GM21737 (cell line): ENCODE results near the gene HERC3.

Experiments used
- ATAC-seq: cut with Tn5 transposase; IDR thresholded peaks from one replicate; pipeline ENCODE4 v1.9.1; 2021; ENCODE audit warnings: mild to moderate bottlenecking, moderate library complexity; ENCODE audit not compliant: unreplicated experiment

HERC3 gene

DNA sequence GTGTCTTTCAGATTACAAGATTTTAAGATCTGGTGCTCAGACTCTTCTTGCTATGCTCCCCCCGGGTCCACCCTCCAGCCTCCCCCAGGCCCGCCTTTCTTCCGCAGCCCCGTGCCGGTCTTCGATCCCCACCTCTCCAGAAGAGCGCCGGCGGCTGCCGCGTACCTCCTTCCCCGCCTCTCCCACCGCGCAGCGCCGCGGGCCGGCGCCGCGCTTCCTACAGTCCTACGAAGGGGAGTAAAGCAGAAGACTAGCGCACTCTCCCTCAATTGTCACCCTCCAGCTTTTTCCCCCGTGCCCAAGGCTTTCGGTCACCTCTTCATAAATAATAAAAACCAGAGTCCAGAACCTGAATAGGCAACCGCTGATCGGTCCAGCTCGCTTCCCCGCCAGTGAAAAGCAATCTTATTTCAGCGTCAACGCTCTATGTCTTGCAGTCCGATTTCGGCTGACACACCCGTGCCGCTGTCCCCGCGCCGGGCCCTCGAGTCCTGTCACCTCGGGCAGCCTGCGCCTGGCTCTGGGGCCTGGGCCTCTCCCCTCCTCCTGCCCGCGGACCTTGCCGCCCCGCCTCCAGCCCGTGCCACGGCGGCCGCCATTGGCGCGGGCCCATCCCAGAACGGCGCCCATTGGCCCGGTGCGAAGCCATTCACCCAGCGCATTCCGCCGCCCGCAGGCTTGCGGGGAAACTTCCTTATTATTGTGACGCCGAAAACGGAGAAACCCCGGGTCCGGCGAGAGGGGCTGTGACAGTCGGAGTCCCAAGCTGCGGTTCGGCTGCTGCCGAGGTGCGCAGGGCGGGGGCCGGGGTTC is at the start of gene HERC3:
TSS of gene HERC3 (plus strand) at position 694 of the 813 bp plus-strand sequence. CDS start 13,344 bp downstream, outside the sequence.
- ATAC-seq = peak; percentile 99

DNA sequence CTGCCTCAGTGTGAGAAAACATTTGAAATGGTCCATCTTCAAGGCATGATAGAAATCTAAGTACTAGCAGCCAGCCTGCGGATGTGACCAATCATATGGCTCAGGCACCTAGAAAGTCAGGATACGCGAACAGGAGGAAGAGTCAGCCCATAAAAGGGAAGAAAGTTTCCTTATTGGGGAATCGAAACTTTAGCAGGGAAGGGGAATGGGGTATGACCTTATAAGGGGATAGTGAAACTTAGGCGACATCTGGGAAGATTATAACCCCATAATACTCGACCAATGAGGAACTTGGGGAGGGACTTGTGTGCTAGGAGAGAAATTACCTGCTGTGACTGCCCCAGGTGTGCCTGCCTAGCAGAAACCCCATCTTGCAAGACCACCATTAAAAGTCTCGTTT is 42.5 kb upstream of the HERC3 start:
- no peak for ATAC-seq

DNA sequence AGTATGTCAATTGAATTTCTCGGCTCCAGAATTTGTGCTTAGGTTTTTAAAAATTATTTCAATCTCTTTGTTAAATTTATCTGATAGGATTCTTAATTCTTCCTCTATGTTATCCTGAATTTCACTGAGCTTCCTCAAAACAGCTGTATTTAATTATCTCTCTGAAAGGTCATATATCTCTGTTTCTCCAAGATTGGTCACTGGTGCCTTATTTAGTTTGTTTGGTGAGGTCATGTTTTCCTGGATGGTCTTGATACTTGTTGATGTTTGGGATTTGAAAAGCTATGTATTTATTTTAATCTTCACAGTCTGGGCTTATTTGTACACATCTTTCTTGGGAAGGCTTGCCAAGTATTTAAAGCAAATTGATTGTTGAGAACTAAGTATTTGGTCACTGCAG is 24.7 kb upstream of the HERC3 start:
- no peak for ATAC-seq

DNA sequence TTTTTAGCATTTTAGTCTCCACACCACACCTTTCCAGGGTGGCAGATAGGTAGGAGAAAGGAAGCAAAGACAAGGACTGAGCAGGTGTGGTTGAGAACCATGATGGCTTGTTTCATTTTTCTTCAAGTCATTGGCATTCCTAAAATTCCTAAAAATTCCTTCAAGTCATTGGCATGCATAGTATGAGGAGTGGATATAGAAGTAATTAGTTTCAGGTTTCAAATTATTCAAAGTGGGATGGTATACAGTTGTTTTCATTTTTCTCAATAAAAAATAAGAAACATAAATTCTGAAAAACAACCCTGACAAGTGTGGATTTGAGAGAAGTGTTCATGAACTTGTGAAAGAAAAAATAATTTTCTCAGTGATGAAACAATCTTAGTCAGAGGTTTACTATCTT is 22.3 kb upstream of the HERC3 start:
- no peak for ATAC-seq

DNA sequence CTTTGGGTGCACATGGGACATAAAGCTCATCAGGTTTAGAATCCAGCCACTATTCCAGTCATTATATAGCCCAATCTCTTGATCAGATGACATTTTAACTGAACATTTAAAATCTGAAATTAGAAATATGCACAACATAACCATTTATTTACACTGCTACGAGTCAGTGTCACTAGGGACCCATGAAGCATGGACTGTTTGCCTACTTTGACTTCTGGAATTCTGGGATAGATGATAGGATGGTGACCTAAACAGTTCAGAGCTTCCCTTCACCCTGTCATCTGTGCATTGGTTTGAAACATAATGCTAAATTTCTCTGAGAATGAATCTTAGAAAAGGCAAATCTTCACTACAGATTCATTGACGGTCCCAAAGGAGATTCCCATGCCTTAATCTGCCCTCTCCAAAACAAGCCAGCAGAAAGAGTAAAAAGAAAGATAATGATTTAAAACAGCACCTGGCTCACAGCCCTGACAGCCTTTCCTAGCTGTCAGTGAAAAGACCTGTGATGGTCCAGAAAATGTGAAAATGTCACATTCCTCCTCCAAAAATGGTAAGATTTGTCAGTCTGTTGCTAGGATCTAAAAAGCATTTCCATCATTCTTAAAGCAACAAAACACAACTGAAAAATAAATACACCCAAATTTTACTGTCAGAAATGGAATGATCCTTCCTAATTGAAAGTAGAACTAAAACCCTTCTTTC is 18.9 kb upstream of the HERC3 start:
- ATAC-seq = no peak

DNA sequence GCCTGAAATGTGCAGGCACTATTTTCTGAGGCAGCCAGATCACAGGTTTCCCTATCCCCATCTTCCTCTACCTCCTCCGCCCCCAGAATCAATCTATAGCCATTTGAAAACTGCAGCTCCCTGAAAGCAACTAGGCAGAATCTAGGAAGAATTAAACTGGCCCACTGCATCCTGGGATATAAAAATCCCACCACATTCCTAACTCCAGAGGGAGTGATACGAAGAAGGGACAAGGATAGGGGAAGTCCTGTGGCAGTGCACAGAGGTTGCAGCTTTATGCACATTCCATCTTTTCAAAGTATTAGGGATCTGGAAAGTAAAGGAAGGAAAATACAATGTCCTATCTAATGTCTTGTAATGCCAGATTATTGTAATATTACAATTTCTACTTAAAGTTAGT is 18.3 kb upstream of the HERC3 start:
- no peak for ATAC-seq

DNA sequence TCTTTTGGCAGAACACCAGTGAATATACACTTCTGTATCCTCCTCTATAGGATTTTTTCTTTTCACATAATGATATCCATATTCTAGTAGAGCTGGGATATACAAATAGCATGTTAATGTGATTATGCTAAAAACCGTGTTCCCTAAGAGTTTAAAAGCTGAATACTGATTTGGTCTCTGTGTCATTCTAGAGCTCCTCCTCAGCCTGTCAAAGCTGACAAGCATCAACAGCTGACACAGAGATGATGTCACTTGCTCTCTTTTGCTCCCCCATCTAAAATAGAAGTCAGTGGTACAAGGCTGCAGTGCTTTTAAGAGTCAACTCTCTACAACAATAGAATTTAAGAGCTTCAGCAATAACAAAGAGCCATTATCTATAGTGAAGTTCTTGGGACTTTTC is 17.1 kb upstream of the HERC3 start:
- ATAC-seq = no peak

DNA sequence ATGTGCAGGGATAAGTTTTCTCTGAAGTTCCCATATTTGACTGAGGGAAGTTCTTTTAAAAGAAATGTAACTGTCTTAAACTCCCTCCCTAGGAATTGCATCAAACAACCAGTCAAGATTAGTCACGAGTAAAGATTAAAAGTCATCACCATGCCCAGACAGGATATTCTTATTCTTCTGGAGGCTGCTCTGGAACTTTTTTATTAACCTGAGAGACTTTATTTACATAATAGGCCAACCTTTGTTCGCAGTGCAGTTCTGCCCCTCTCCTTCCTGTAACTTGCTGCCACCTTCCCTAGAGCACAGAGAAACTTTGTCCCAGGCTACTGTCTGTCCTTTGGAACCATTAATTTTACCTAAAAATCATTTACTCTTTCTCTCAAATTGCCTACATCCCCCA is 9.8 kb upstream of the HERC3 start:
- no peak for ATAC-seq

DNA sequence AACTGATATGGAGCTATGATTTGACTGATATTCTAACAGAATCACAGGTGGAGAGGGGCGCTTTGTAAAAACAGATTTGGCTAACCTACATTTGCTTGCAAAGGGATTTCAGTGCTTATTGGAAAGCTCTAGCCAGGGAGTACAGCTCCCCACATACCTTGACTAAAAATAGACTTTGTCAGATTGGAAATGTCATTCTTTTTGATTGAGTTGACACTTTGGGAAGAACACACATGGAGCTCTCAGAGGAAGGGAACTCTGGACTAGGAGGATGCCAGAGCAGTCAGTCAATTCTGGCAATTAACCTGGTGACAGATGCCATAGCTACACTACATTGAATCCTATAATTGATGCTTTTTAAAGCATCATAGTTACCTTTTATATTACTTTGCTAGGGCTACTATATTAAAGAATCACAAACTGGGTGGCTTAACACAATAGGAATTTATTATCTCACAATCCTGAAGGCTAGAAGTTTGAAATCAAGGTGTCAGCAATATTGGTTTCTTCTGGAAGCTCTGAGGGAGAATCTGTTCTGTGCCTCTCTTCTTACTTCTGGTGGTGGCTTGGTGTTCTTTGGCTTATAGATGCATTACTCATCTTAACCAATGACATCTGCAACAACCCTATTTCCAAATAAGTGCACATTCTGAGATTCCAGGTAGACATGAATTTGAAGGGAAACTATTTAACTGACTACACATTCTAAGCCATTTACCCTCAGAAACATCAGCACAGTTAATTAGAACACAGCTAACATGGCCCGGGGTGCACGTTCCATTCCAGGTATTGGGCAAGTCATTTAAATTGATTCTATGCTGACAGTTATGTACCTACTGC is 8.4 kb upstream of the HERC3 start:
- ATAC-seq = no peak

DNA sequence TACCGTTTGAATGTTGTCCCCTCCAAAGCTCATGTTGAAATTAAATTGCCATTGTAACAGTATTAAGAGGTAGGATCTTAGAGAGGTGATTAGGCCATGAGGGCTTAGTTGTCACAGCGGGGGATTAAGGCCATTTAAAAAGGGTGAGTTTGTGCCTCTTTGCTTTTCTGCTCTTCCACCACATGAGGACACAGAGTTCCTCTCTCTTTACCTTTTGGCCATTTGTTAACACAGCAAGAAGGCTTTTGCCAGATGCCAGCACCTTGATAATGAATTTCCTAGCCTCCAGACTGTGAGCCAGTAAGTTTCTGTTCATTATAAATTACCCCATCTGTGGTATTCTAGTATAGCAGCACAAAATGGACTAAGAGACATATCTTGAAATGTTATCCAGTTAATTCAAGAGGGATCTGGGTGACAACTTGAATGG is 7.8 kb upstream of the HERC3 start:
- ATAC-seq = no peak

DNA sequence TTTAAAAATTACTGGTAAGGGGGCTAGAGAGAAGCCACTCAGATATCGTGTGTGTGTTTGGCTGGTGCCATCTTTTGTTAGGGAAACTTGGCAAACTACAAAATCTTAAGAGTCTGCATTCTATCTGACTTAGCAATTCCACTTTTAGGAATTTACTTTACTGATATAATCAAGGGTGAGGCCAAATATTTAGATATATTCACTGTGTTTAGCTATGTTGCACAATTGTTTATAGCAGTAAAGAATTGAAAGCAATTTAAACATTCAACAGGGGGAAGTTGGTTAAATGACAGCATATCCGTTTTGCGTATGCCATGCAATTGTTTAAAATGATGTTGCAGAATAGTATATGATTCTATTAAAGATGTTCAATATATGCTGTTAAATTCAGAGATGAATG is 6.4 kb upstream of the HERC3 start:
- no peak for ATAC-seq

DNA sequence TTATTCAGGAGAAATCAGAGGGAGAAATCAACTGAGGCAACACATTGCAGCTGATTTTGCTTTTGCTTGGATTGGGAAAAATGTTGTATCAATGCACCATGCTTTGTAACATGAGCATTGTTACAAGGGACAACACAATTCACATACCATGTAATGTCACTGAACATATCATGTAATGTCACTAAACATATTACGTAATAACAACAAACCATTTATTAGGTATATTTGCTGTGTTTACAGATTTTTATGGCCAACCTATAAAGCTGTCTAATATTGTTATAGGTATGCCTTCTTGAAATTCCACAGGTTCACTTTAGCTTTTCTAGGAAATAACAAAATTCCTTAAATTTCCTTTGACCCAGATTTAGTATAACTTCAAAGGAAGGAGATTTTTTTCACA is 5.0 kb upstream of the HERC3 start:
- ATAC-seq = no peak

DNA sequence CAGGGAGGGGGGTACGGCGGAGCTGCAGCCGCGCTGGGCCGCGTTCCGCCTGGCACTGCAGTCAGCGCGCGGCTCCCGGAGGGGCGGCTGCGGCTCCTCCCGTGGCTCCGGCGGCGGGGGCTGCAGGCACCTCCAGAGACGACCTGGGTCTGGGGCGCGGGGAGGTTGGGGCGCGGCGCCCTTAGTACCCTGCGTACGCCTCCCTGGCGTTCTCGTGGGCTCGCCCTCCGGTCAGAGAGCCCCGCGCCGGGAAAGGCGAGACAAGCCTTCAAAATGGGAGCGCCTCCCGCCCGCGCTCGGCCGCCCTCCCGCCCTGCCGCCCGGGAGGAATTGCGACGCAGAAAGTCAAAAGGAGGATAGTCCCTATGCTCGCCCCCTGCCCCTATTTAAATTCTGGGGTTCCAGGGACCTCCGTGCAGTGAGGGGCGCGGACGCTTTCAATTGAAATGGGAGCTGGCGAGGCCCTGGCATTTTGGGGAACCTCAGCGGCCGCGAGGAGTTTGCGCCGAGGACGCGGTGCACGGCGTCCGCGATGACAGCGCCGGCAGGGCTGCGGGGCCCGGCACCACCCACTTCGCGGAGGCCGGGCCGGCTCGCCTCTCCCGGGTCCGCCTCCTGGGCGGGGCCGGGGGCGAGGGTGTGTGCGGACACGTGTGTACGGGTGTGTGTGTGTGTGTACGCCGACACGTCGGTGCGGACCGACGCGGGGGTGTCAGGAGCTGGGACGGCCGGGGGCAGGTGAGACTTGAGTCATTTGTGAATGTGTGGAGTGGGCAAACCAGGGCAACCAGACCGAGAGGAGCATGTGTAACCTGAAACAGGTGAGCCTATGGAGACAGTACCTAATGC is 544 bp downstream of the HERC3 start:
- ATAC-seq = peak; percentile 69

DNA sequence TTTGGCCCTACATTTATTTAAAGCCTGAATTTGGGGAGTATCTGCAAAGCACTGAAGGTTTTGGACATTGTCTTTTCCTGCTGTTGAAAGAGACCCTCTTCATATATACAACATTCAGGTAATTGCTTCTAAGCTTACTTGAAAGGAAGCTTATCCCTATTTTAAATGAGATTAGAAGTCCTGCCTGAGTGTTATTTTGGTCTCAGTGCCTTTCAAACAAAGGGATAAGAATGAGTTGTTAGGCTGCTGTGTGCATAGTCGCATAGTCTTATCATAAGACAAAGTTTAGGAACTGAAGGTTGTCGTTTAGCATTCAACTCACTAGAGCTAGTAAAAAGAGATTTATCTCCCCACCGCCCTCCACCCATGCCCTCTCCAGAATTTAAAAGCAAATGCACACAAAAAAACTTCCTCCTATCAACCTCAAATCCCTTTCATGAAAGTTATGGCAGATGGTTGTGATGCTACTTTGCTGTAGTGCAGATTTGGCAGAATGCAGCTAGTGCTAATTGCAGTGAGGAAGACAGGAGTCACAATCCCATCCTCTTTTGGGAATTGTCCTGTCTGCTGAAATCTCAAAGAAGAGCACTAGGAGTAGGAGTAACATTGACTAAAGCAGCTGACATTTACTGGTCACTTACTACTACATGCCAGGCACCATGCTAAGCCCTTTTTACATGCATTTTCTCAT is 5.8 kb downstream of the HERC3 start:
- no peak for ATAC-seq

DNA sequence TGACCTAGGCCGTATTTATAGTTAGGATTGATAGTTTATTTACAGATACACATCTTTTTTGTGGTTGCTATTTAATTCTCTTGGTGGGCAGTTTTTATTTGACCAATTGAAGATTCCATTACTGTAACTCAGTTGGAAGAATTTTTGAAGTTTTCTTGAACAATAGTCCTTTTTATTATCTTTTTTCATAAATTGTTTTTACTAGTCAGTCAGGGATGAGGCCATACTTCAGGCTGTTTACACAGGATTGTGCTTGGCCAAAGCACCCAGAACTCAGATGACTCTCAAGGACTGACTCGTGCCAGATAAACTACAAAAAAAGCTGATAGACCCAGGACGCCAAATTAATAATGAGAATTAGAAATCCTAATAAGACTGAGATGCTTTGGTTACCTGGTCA is 7.0 kb downstream of the HERC3 start:
- ATAC-seq = no peak

DNA sequence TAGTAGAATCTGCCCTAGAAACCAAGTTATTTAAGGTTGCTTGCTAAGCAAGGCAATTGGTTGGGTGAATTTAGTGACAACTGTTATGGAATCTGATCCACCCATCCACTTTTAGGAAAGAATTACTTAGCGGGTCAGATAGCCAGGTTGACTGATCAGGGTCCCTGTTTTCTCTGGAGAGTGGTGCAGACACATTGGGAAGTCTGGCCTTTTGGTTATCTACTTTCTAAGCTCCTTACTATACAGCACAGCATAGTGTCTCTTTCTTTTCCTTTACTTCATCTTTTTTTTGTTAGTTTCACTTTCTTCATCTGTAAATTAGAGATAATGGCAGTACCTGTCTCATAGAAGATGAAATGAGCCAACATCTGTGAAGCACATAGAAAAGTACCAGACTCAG is 7.4 kb downstream of the HERC3 start:
- ATAC-seq = no peak

DNA sequence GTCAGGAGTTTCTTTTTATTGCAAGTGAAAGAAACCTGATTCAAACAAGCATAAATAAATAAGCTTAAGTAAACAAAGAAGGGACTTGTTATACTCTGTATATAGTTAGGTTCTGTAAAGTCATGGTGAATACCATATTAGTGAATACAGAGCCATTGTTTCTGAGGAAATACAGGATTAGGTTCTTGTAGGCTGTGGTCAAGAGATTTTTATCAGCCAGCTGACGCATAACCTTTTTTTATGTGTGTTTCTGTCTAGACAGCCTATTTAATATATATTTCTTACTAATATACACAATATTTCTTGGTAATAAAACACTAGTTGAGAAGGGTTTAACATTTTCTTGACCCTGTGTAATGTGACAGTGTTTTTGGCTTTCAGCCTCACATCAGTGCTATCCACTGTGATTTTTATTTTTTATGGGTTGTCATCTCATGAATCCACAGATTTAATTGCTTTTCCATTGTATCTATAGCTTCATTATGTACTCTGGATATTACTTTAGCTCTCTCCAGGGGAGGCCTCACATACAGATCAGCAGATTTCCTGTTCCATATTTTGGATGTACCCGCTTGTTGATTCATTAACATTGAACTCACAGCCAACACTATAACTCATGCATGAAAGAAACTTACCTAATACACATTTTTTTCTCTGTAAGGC is 8.0 kb downstream of the HERC3 start:
- ATAC-seq = no peak

DNA sequence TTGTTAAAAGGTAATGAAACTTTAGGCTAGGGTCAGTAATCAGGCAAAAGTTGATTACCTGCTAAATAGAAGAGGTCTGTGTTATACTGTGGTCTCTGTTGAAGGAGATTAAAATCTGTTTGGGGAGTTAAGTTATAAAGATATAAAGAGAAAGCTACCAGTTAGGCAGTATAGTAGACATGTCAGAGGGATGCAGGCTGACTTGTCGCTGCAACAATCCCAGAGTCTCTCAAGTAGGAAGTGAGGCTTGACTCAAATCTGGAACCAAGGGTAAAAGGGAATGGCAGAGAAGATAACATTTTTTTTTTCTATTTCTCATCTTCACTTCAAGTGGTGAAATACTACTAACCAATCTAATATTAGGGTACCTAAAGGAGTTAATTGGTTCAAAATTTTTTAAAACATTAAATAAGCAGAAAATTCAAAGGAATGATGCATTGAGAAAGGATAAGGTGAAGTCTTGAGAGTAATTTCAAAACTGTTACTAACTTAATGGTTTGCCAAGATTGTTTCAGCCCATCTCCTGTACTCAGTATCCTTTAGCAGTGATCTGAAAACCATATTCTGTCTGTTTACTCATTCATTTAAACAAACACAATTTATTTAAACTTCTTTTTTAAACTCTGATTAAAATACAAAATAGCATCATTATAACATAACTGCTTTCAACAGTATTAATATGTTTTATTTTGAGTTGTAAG is 12.8 kb downstream of the HERC3 start:
- ATAC-seq = no peak

DNA sequence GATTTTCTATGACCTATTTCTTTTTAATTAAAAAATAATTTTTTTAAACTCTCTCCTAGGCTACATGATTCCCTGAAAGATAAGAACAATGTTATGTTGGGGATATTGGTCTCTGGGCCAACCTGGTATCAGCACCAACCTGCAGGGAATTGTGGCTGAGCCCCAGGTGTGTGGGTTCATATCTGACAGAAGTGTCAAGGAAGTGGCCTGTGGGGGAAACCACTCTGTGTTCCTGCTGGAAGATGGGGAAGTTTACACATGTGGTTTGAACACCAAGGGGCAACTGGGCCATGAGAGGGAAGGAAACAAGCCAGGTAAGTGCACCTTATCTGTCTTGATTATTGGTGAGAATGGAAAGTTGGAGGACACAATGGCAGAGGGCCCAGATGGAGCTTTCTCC is 13.5 kb downstream of the HERC3 start:
- ATAC-seq = no peak
